ENCODE data around the gene CENPC. TPM values are rescaled to one million over a fixed set of nuclear protein-coding genes. Genes with fewer than 3 reads are reported as not detected.

The CENPC gene
- total RNA-seq, 1 experiment from 2014 or later, result 19.1 TPM

DNA sequence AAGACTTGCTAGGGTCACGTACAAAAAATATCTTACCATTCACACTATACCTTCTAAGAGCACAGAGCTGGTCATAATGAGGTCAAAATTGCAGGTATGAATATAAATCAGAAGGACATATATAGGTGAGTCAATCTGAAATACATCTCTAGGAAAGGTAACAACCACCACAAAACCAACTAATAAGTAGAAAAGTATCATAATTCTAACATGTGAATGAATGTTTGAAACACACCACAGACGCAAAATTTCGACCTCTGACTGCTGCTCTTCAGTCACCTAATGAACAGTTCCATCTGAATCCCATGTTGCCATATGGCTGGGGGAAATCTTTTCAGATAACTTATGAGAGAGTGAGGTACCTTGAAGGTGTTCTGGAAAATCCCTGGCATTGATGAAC, 35.3 kb upstream of the CENPC start:
- POLR2A ChIA-PET, result no interaction called here
- no peak overlapping the region for H3K4me3 Mint-ChIP-seq
- H3K27ac Mint-ChIP-seq, result no peak overlapping the region
- peaks cover 6% of the 10 kb centered on the region for H3K4me1 Mint-ChIP-seq
- no peak for ATAC-seq
- no peaks in the 10 kb centered on the region for H3K27me3 Mint-ChIP-seq (ENCODE audit: low read depth)
- no peaks in the 10 kb centered on the region for H3K36me3 Mint-ChIP-seq
- no peaks in the 10 kb centered on the region for H3K9me3 Mint-ChIP-seq
- CTCF ChIA-PET, result no interaction called here
- TF ChIP-seq, protein P1, sequence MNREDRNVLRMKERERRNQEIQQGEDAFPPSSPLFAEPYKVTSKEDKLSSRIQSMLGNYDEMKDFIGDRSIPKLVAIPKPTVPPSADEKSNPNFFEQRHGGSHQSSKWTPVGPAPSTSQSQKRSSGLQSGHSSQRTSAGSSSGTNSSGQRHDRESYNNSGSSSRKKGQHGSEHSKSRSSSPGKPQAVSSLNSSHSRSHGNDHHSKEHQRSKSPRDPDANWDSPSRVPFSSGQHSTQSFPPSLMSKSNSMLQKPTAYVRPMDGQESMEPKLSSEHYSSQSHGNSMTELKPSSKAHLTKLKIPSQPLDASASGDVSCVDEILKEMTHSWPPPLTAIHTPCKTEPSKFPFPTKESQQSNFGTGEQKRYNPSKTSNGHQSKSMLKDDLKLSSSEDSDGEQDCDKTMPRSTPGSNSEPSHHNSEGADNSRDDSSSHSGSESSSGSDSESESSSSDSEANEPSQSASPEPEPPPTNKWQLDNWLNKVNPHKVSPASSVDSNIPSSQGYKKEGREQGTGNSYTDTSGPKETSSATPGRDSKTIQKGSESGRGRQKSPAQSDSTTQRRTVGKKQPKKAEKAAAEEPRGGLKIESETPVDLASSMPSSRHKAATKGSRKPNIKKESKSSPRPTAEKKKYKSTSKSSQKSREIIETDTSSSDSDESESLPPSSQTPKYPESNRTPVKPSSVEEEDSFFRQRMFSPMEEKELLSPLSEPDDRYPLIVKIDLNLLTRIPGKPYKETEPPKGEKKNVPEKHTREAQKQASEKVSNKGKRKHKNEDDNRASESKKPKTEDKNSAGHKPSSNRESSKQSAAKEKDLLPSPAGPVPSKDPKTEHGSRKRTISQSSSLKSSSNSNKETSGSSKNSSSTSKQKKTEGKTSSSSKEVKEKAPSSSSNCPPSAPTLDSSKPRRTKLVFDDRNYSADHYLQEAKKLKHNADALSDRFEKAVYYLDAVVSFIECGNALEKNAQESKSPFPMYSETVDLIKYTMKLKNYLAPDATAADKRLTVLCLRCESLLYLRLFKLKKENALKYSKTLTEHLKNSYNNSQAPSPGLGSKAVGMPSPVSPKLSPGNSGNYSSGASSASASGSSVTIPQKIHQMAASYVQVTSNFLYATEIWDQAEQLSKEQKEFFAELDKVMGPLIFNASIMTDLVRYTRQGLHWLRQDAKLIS (CRISPR knock-in tag; IDR thresholded peaks at IDR 0.05; ENCODE audit: borderline replicate concordance), result no peak
- TF ChIP-seq, protein P2, sequence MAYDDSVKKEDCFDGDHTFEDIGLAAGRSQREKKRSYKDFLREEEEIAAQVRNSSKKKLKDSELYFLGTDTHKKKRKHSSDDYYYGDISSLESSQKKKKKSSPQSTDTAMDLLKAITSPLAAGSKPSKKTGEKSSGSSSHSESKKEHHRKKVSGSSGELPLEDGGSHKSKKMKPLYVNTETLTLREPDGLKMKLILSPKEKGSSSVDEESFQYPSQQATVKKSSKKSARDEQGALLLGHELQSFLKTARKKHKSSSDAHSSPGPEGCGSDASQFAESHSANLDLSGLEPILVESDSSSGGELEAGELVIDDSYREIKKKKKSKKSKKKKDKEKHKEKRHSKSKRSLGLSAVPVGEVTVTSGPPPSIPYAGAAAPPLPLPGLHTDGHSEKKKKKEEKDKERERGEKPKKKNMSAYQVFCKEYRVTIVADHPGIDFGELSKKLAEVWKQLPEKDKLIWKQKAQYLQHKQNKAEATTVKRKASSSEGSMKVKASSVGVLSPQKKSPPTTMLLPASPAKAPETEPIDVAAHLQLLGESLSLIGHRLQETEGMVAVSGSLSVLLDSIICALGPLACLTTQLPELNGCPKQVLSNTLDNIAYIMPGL (CRISPR knock-in tag; IDR thresholded peaks at IDR 0.05), result no peak
- no peak for TF ChIP-seq ZNF263 (CRISPR knock-in tag; IDR thresholded peaks at IDR 0.05; ENCODE audit: low read depth)
- TF ChIP-seq SOX15 (CRISPR knock-in tag; IDR thresholded peaks at IDR 0.05), result no peak
- TF ChIP-seq PRRX2 (CRISPR knock-in tag; IDR thresholded peaks at IDR 0.05), result no peak
- no peak for TF ChIP-seq JUN (CRISPR knock-in tag; IDR thresholded peaks at IDR 0.05)
- TF ChIP-seq ESRRA (CRISPR knock-in tag; IDR thresholded peaks at IDR 0.05; ENCODE audit: borderline replicate concordance), result no peak
- TF ChIP-seq ZNF423 (CRISPR knock-in tag; IDR thresholded peaks at IDR 0.05), result no peak
- TF ChIP-seq, protein P3, sequence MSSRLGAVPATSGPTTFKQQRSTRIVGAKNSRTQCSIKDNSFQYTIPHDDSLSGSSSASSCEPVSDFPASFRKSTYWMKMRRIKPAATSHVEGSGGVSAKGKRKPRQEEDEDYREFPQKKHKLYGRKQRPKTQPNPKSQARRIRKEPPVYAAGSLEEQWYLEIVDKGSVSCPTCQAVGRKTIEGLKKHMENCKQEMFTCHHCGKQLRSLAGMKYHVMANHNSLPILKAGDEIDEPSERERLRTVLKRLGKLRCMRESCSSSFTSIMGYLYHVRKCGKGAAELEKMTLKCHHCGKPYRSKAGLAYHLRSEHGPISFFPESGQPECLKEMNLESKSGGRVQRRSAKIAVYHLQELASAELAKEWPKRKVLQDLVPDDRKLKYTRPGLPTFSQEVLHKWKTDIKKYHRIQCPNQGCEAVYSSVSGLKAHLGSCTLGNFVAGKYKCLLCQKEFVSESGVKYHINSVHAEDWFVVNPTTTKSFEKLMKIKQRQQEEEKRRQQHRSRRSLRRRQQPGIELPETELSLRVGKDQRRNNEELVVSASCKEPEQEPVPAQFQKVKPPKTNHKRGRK (CRISPR knock-in tag; IDR thresholded peaks at IDR 0.05; ENCODE audit: borderline replicate concordance), result no peak
- TF ChIP-seq ETV6 (CRISPR knock-in tag; IDR thresholded peaks at IDR 0.05), result no peak
- TF ChIP-seq ZNF671 (CRISPR knock-in tag; IDR thresholded peaks at IDR 0.05), result no peak
- DNase-seq (ENCODE audit: low spot score), result no peak

DNA sequence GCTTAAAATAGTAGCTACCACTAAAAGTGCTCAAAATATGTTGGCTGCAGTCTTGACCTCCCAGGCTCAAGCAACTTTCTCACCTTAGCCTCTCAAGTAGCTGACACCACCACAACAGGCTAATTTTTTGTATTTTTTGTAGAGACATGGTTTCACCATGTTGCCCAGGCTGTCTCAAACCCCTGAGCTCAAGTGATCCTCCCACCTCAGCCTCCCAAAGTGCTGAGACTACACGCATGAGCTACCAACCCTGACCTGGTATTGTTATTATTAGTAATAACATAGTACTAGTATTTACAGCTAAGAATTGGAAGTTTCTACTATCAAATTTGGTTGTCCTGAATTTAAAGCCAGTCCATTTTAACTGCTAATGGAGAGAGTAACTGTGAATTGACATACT, 31.2 kb upstream of the CENPC start:
- POLR2A ChIA-PET, result no interaction called here
- ATAC-seq (no peak), DNase-seq (ENCODE audit: low spot score) (no peak)
- Mint-ChIP-seq H3K36me3 (no peaks in the 10 kb centered on the region), H3K4me1 (peaks cover 11% of the 10 kb centered on the region), H3K27me3 (ENCODE audit: low read depth) (no peaks in the 10 kb centered on the region), H3K4me3 (no peak overlapping the region), H3K27ac (no peak overlapping the region), H3K9me3 (no peaks in the 10 kb centered on the region)
- CTCF ChIA-PET, result no interaction called here
- no peak for TF ChIP-seq FOXJ3 (CRISPR knock-in tag; IDR thresholded peaks at IDR 0.05; ENCODE audit: borderline replicate concordance)
- TF ChIP-seq, protein P4, sequence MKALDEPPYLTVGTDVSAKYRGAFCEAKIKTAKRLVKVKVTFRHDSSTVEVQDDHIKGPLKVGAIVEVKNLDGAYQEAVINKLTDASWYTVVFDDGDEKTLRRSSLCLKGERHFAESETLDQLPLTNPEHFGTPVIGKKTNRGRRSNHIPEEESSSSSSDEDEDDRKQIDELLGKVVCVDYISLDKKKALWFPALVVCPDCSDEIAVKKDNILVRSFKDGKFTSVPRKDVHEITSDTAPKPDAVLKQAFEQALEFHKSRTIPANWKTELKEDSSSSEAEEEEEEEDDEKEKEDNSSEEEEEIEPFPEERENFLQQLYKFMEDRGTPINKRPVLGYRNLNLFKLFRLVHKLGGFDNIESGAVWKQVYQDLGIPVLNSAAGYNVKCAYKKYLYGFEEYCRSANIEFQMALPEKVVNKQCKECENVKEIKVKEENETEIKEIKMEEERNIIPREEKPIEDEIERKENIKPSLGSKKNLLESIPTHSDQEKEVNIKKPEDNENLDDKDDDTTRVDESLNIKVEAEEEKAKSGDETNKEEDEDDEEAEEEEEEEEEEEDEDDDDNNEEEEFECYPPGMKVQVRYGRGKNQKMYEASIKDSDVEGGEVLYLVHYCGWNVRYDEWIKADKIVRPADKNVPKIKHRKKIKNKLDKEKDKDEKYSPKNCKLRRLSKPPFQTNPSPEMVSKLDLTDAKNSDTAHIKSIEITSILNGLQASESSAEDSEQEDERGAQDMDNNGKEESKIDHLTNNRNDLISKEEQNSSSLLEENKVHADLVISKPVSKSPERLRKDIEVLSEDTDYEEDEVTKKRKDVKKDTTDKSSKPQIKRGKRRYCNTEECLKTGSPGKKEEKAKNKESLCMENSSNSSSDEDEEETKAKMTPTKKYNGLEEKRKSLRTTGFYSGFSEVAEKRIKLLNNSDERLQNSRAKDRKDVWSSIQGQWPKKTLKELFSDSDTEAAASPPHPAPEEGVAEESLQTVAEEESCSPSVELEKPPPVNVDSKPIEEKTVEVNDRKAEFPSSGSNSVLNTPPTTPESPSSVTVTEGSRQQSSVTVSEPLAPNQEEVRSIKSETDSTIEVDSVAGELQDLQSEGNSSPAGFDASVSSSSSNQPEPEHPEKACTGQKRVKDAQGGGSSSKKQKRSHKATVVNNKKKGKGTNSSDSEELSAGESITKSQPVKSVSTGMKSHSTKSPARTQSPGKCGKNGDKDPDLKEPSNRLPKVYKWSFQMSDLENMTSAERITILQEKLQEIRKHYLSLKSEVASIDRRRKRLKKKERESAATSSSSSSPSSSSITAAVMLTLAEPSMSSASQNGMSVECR (CRISPR knock-in tag; IDR thresholded peaks at IDR 0.05; ENCODE audit: borderline replicate concordance), result no peak
- TF ChIP-seq USF2 (CRISPR knock-in tag; IDR thresholded peaks at IDR 0.05), result no peak
- TF ChIP-seq CREM (CRISPR knock-in tag; IDR thresholded peaks at IDR 0.05), result no peak
- TF ChIP-seq ATF1 (CRISPR knock-in tag; IDR thresholded peaks at IDR 0.05), result no peak
- no peak for TF ChIP-seq MYBL2 (CRISPR knock-in tag; IDR thresholded peaks at IDR 0.05)
- TF ChIP-seq KAT7 (CRISPR knock-in tag; IDR thresholded peaks at IDR 0.05; ENCODE audit: borderline replicate concordance), result no peak
- TF ChIP-seq CREB1 (CRISPR knock-in tag; IDR thresholded peaks at IDR 0.05), result no peak
- no peak for TF ChIP-seq ZBTB21 (CRISPR knock-in tag; IDR thresholded peaks at IDR 0.05; ENCODE audit: borderline replicate concordance)
- TF ChIP-seq, protein P2 (CRISPR knock-in tag; IDR thresholded peaks at IDR 0.05), result no peak
- no peak for TF ChIP-seq ELF4 (CRISPR knock-in tag; IDR thresholded peaks at IDR 0.05; ENCODE audit: low read depth)
- TF ChIP-seq PRRX2 (CRISPR knock-in tag; IDR thresholded peaks at IDR 0.05), result no peak
- TF ChIP-seq ZNF671 (CRISPR knock-in tag; IDR thresholded peaks at IDR 0.05), result no peak

Data from WTC11 (cell line).